ENCODE measurements around the gene NAALADL1.
A peak's percentile ranks its signal among the peaks of the same experiment; 100 is the strongest.

NAALADL1 gene

DNA sequence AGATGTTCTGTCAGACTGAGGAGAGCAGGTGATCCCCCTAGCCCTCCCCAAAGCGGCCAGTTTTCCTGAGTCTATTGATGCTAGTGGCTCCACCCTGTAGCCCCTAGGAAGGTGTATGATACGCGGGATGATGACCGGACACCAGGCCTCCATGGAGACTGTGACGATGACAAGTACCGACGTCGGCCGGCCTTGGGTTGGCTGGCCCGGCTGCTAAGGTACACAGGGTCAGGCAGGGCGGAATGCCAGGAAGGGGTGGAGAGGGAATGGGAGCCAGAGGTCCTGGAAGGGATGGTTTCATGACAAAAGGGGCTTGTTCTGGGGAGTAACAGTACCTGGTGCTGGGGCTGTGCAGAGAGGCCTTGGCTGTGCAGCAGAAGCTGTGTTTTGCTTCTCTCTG, 28.9 kb upstream of the NAALADL1 start:
- DNase-seq (ENCODE audit: insufficient read length, low spot score) (no peak), FAIRE-seq (no peak)
- no peak for TF ChIP-seq CTCF (IDR thresholded peaks at IDR 0.05; ENCODE audit: insufficient read depth, missing control alignments)

- DNase-seq (ENCODE audit: insufficient read length, low spot score) (no peak), FAIRE-seq (no peak)
- no peak for TF ChIP-seq CTCF (IDR thresholded peaks at IDR 0.05; ENCODE audit: insufficient read depth, missing control alignments)
Measured at GRCh38 chr11:65086809-65087208, 28.5 kb upstream of the NAALADL1 start.

GRCh38 chr11:65085446-65085845, 27.1 kb upstream of the NAALADL1 start:
- FAIRE-seq (no peak), DNase-seq (ENCODE audit: insufficient read length, low spot score) (no peak)
- TF ChIP-seq CTCF (IDR thresholded peaks at IDR 0.05; ENCODE audit: insufficient read depth, missing control alignments): no peak

DNA sequence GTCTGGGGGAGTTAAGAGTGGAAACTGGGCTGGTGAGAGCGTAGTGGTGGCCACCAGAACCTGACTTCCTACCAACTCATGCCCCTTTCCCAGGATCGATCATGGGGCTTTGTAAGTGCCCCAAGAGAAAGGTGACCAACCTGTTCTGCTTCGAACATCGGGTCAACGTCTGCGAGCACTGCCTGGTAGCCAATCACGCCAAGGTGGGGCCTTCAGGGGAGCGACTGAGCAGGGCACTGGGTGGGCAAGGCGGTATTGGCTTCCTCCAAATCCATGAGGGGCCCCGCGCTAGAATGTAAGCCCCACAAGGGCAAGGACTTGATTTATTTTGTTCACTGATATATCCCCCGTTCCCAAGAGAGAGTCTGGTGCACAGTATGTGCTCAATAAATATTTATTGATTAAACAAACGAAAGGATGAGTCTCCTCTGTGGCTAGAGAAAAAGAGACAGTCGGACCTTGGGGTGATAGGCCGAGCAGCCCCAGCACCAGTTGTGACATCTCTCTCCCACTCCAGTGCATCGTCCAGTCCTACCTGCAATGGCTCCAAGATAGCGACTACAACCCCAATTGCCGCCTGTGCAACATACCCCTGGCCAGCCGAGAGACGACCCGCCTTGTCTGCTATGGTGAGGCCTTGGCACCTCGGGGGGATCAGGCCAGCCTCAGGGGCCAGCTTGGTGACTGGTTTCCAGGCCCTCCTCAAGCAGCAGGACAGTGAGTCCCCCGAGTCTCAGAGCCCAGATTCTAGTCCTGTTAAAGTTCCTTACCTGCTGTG, 26.4 kb upstream of the NAALADL1 start:
- no peak for TF ChIP-seq CTCF (IDR thresholded peaks at IDR 0.05; ENCODE audit: insufficient read depth, missing control alignments)
- DNase-seq (ENCODE audit: insufficient read length, low spot score): no peak
- FAIRE-seq: no peak

- FAIRE-seq (no peak), DNase-seq (ENCODE audit: insufficient read length, low spot score) (peak; percentile 95)
- no peak for TF ChIP-seq CTCF (IDR thresholded peaks at IDR 0.05; ENCODE audit: insufficient read depth, missing control alignments)
Measured at GRCh38 chr11:65083834-65084597, 25.7 kb upstream of the NAALADL1 start, which contains the start of the genes CDCA5 and ZFPL1. Gene CDCA5, minus strand, starts transcription at chr11:65084040. Its CDS starts 62 bp downstream, at chr11:65083978. Gene ZFPL1, plus strand, starts transcription at chr11:65084222. Its CDS starts 477 bp downstream, at chr11:65084699.

DNA sequence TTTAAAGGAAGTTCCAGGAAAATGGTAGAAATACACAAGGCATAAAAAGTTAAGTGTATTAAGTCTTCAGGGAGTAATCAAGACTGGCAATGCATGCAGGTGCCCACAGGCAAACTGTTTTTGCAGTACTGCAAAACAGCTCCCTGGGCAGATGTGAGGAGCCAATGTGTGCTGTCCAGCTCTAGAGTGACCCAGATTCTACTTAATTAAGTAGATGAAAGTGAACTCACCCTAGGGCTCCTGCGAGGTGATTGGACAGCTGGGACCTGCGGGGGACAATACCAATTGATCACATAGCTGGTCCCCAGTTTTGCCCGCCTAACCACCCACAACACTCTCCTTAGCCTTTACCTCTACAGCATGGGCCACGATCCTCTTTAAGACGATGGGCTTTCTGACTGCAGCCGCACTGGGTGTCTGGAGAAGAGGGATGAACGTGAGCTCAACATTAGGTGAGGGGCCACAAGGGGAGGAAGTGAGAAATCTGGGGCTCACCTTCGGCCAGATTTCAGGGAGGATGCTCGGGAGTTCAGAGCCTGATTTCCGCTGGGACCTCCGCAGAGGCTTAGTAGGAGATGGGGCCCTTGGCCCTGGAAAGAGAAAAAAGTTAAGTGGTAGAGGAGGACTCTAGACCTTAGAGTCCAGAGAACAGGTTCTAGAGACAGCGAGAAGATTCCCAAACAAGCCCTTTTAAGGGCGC, 24.9 kb upstream of the NAALADL1 start:
- TF ChIP-seq CTCF (IDR thresholded peaks at IDR 0.05; ENCODE audit: insufficient read depth, missing control alignments): no peak

More for the DNA sequence above, 24.9 kb upstream of the NAALADL1 start:
- FAIRE-seq (no peak), DNase-seq (ENCODE audit: insufficient read length, low spot score) (no peak)

All from D721Med (cell line).